H1 (cell line): ENCODE measurements around the gene MYO1D. TPM values are rescaled to one million over a fixed set of nuclear protein-coding genes. Genes with fewer than 3 reads are reported as not detected.

Source experiments
- CTCF ChIA-PET: fragments of 300-600 bp; sonication (Branson Sonifier 250); formaldehyde crosslinking; loops from one replicate; lab custom pipeline; 2021; ENCODE audit not compliant: partially characterized antibody; lab: Charles Lee
- POLR2A ChIA-PET: fragments of 300-600 bp; sonication (Branson Sonifier 250); formaldehyde crosslinking; loops from one replicate; lab custom pipeline; 2021; ENCODE audit warnings: inconsistent platforms; ENCODE audit not compliant: partially characterized antibody; lab: Charles Lee
- DNase-seq, 2 experiments: peaks; one replicate each; pipeline versions ENCODE4 v3.0.0 to v3.0.0-alpha.2; 2010 to 2022; ENCODE audit warnings: low spot score in 2 of 2, low read depth in 1 of 2, mixed read lengths in 1 of 2
- FAIRE-seq: peaks from 2 replicates; lab custom pipeline; 2011; peaks lifted over from hg19 to GRCh38; lab: Jason Lieb, UNC
- H2AFZ ChIP-seq: 2 replicates; pipeline ENCODE4 v1.8.1; 2012; ENCODE audit warnings: low read length, inconsistent platforms
- H2AK5ac ChIP-seq: 2 replicates; pipeline ENCODE4 v1.6.1; 2013; ENCODE audit warnings: low read depth, low read length
- H2BK120ac ChIP-seq: replicated peaks from 2 replicates; pipeline ENCODE3; 2013; ENCODE audit warnings: low read depth, low read length, inconsistent platforms
- H2BK12ac ChIP-seq: 2 replicates; pipeline ENCODE4 v1.6.1; 2013; ENCODE audit warnings: low read depth, low read length
- H2BK15ac ChIP-seq: 2 replicates; pipeline ENCODE4 v1.6.1; 2013; ENCODE audit warnings: low read length
- H2BK20ac ChIP-seq: 2 replicates; pipeline ENCODE4 v1.6.1; 2013; ENCODE audit warnings: low read length
- H2BK5ac ChIP-seq: 2 replicates; pipeline ENCODE4 v1.6.1; 2013; ENCODE audit warnings: low read depth, low read length
- H3K14ac ChIP-seq: 2 replicates; pipeline ENCODE4 v1.6.1; 2013; ENCODE audit warnings: inconsistent platforms; ENCODE audit not compliant: insufficient read length
- H3K18ac ChIP-seq: 2 replicates; pipeline ENCODE4 v1.6.1; 2013; ENCODE audit warnings: low read length; ENCODE audit errors: extremely low read depth
- H3K23ac ChIP-seq: 2 replicates; pipeline ENCODE4 v1.6.1; 2013; ENCODE audit warnings: inconsistent platforms; ENCODE audit not compliant: insufficient read length
- H3K23me2 ChIP-seq: 2 replicates; pipeline ENCODE4 v1.6.1; 2013; ENCODE audit warnings: low read depth, low read length
- H3K27ac ChIP-seq: 2 replicates; pipeline ENCODE4 v1.6.1; 2011; ENCODE audit warnings: low read depth, low read length, inconsistent platforms
- H3K27me3 ChIP-seq, 4 experiments: replicated peaks in 1 of 4; 1 replicate in 1 of 4; 2 replicates in 3 of 4; pipeline versions ENCODE4 v1.6.1 to v1.8.1; 2011 to 2013; ENCODE audit warnings: low read length in 3 of 4, mild to moderate bottlenecking in 3 of 4, inconsistent platforms in 2 of 4, mixed read lengths in 2 of 4, moderate library complexity in 1 of 4; ENCODE audit not compliant: control insufficient read depth in 3 of 4, insufficient read depth in 3 of 4; ENCODE audit errors: extremely low read depth in 1 of 4
- H3K36me3 ChIP-seq, 4 experiments: 2 replicates each; pipeline versions ENCODE4 v1.6.1 to v1.8.1; 2011 to 2013; ENCODE audit warnings: mild to moderate bottlenecking in 4 of 4, low read length in 3 of 4, moderate library complexity in 2 of 4, control low read depth in 1 of 4, inconsistent platforms in 1 of 4; ENCODE audit not compliant: insufficient read depth in 4 of 4, control insufficient read depth in 2 of 4
- H3K4ac ChIP-seq: replicated peaks from 2 replicates; pipeline ENCODE3; 2013; ENCODE audit warnings: low read length, low read depth, mixed read lengths, inconsistent platforms; ENCODE audit not compliant: insufficient read length
- H3K4me1 ChIP-seq, 4 experiments: replicated peaks in 1 of 4; 1 replicate in 1 of 4; 2 replicates in 3 of 4; pipeline versions ENCODE4 v1.6.1 to v1.8.1; 2011 to 2013; ENCODE audit warnings: low read length in 3 of 4, inconsistent platforms in 2 of 4, mixed read lengths in 1 of 4; ENCODE audit not compliant: insufficient read depth in 4 of 4, control insufficient read depth in 3 of 4
- H3K4me2 ChIP-seq, 2 experiments: 2 replicates each; pipeline versions ENCODE4 v1.6.1 to v1.8.1; 2011 to 2013; ENCODE audit warnings: low read depth in 2 of 2, low read length in 2 of 2, control low read depth in 1 of 2, inconsistent platforms in 1 of 2, mild to moderate bottlenecking in 1 of 2; ENCODE audit not compliant: insufficient read depth in 1 of 2
- H3K4me3 ChIP-seq, 4 experiments: fragments of 200-600, 300-600 bp in 1 of 4; sonication (generic), shearing (Covaris generic), sonication (Bioruptor Twin) in 1 of 4; 2 replicates each; pipeline versions ENCODE4 v1.5.1 to v1.8.1; 2011 to 2016; ENCODE audit warnings: low read length in 4 of 4, low read depth in 3 of 4, control low read depth in 2 of 4, inconsistent platforms in 2 of 4, mild to moderate bottlenecking in 2 of 4, mixed read lengths in 1 of 4, moderate library complexity in 1 of 4; ENCODE audit not compliant: insufficient read depth in 2 of 4; ENCODE audit errors: extremely low read depth in 1 of 4
- H3K56ac ChIP-seq: replicated peaks from 2 replicates; pipeline ENCODE3; 2013; ENCODE audit warnings: low read depth, mild to moderate bottlenecking, mixed read lengths, low read length, inconsistent platforms; ENCODE audit not compliant: insufficient read length
- H3K79me1 ChIP-seq: 2 replicates; pipeline ENCODE4 v1.6.1; 2013; ENCODE audit warnings: low read depth, low read length, control low read depth
- H3K79me2 ChIP-seq, 2 experiments: 2 replicates each; pipeline versions ENCODE4 v1.6.1 to v1.8.1; 2012 to 2013; ENCODE audit warnings: low read length in 2 of 2, mild to moderate bottlenecking in 2 of 2, inconsistent platforms in 1 of 2; ENCODE audit not compliant: insufficient read depth in 2 of 2, control insufficient read depth in 1 of 2
- H3K9ac ChIP-seq, 4 experiments: replicated peaks in 1 of 4; 1 replicate in 1 of 4; 2 replicates in 3 of 4; pipeline versions ENCODE4 v1.6.1 to v1.8.1; 2011 to 2013; ENCODE audit warnings: low read depth in 3 of 4, low read length in 3 of 4, control low read depth in 2 of 4, mild to moderate bottlenecking in 2 of 4, moderate library complexity in 2 of 4, inconsistent platforms in 1 of 4; ENCODE audit errors: extremely low read depth in 1 of 4
- H3K9me3 ChIP-seq, 2 experiments: 2 replicates each; pipeline versions ENCODE4 v1.6.1 to v1.8.1; 2012 to 2013; ENCODE audit warnings: mild to moderate bottlenecking in 2 of 2, moderate library complexity in 2 of 2, control low read depth in 1 of 2, inconsistent platforms in 1 of 2, low read depth in 1 of 2, low read length in 1 of 2, mixed read lengths in 1 of 2; ENCODE audit not compliant: insufficient read depth in 2 of 2
- H4K20me1 ChIP-seq, 2 experiments: replicated peaks in 1 of 2; 2 replicates each; pipeline versions ENCODE3 to v1.8.1; 2011 to 2013; ENCODE audit warnings: inconsistent platforms in 2 of 2, low read length in 2 of 2, mild to moderate bottlenecking in 1 of 2; ENCODE audit not compliant: insufficient read depth in 2 of 2, control insufficient read depth in 1 of 2
- H4K5ac ChIP-seq: 2 replicates; pipeline ENCODE4 v1.6.1; 2013; ENCODE audit warnings: low read length, low read depth, mixed read lengths, inconsistent platforms; ENCODE audit not compliant: insufficient read length
- H4K8ac ChIP-seq: 2 replicates; pipeline ENCODE4 v1.8.0; 2013; ENCODE audit warnings: mild to moderate bottlenecking, moderate library complexity, low read length, inconsistent platforms; ENCODE audit not compliant: insufficient read depth; ENCODE audit errors: extremely low read depth
- H4K91ac ChIP-seq: replicated peaks from 2 replicates; pipeline ENCODE3; 2013; ENCODE audit warnings: low read length, mixed read lengths, inconsistent platforms; ENCODE audit not compliant: insufficient read length
- CBX8 ChIP-seq: fragments of 300-800, 300-1000 bp; sonication (generic); IDR thresholded peaks from 2 replicates; pipeline ENCODE4 v1.7.1; 2016; ENCODE audit warnings: low read depth, low read length, borderline replicate concordance
- CHD2 ChIP-seq: IDR thresholded peaks from 2 replicates; pipeline ENCODE4 v1.6.1; 2012; ENCODE audit warnings: low read length, improper control_type of control experiment
- CTBP2 ChIP-seq: IDR thresholded peaks from 2 replicates; pipeline ENCODE4 v1.7.0; 2011; ENCODE audit warnings: borderline replicate concordance, mild to moderate bottlenecking, moderate library complexity, mixed read lengths, low read length; ENCODE audit not compliant: insufficient read depth, insufficient read length
- EP300 ChIP-seq, 2 experiments: IDR thresholded peaks; 1 replicate in 1 of 2; 2 replicates in 1 of 2; pipeline ENCODE4 v1.6.1; 2011 to 2012; ENCODE audit warnings: low read depth in 2 of 2, low read length in 2 of 2, mild to moderate bottlenecking in 2 of 2, borderline replicate concordance in 1 of 2, inconsistent platforms in 1 of 2, moderate library complexity in 1 of 2
- EZH2 ChIP-seq: fragments of 200-600 bp; sonication (generic); IDR thresholded peaks from 2 replicates; pipeline ENCODE4 v1.7.1; 2012; ENCODE audit warnings: low read depth, mild to moderate bottlenecking, moderate library complexity, low read length, inconsistent platforms; ENCODE audit not compliant: severe bottlenecking
- FOSL1 ChIP-seq: IDR thresholded peaks from 2 replicates; pipeline ENCODE4 v1.6.1; 2011; ENCODE audit warnings: mild to moderate bottlenecking, low read depth, low read length, moderate library complexity; ENCODE audit not compliant: insufficient read depth
- KDM4A ChIP-seq: IDR thresholded peaks from one replicate; pipeline ENCODE4 v1.7.1; 2012; ENCODE audit warnings: low read depth, mild to moderate bottlenecking, moderate library complexity, low read length, inconsistent platforms; ENCODE audit not compliant: severe bottlenecking
- MAX ChIP-seq: IDR thresholded peaks from 2 replicates; pipeline ENCODE4 v1.6.1; 2012; ENCODE audit warnings: inconsistent platforms
- NRF1 ChIP-seq: IDR thresholded peaks from 2 replicates; pipeline ENCODE4 v1.6.1; 2011; ENCODE audit warnings: mild to moderate bottlenecking, low read depth, low read length, improper control_type of control experiment
- RAD21 ChIP-seq, 2 experiments: IDR thresholded peaks in 1 of 2; conservative IDR thresholded peaks in 1 of 2; 2 replicates each; pipeline ENCODE4 v1.6.1; 2011; ENCODE audit warnings: low read depth in 2 of 2, low read length in 2 of 2, improper control_type of control experiment in 1 of 2, inconsistent platforms in 1 of 2, mild to moderate bottlenecking in 1 of 2, moderate library complexity in 1 of 2
- TEAD4 ChIP-seq: IDR thresholded peaks from 2 replicates; pipeline ENCODE4 v1.6.1; 2012; ENCODE audit warnings: low read depth, low read length, inconsistent platforms, mixed read lengths
- WGBS, 2 experiments: shearing (Covaris generic) in 1 of 2; methylation state at CpG; one replicate each; pipeline versions ENCODE4 v1.1.6 to v1.1.7; 2013 to 2015; ENCODE audit warnings: low lambda C conversion rate in 2 of 2, mixed read lengths in 2 of 2, inconsistent platforms in 1 of 2, low coverage in 1 of 2, missing lambda C conversion rate in 1 of 2; ENCODE audit not compliant: insufficient replicate concordance in 2 of 2, insufficient coverage in 1 of 2, insufficient read length in 1 of 2; ENCODE audit errors: extremely low coverage in 1 of 2, missing lambda C conversion rate in 1 of 2; 5-methylcytosine and 5-hydroxymethylcytosine counted together
- polyA plus RNA-seq, 7 experiments: library from polyadenylated mRNA; depleted of rRNA in 3 of 7; stranded (reverse) in 5 of 7; unstranded in 2 of 7; fragments of >200 nt in 5 of 7; fragments of 200-250 nt in 2 of 7; gene quantifications; 1 replicate in 5 of 7; 2 replicates in 1 of 7; 4 replicates in 1 of 7; pipeline versions ENCODE4 v1.2.1 to v1.2.3, GENCODE V29; 2011 to 2013; ENCODE audit warnings: missing spikeins in 2 of 7, mixed read lengths in 2 of 7
- total RNA-seq: library from RNA; stranded (reverse); fragmentation: NEBNext Ultra II Directional; extraction: Animal tissue kit (Norgen Biotek cat#: 25700); gene quantifications from 2 replicates; pipeline ENCODE4 v1.2.1, GENCODE V29; 2021

Gene MYO1D
- total and polyA plus RNA-seq, 2 of the 8 experiments (the other 6 are each of a cell fraction or from before 2014, with no cell fraction given): 6.5 to 25.4 TPM

GRCh38 chr17:32627239-32627996 is 249.5 kb downstream of the MYO1D start:
- Histone ChIP-seq H3K27me3 (peaks cover 0 to 2% (median 0%) of the 10 kb centered on the region in 4 experiments; a peak in 1 of 7 replicates), H3K79me2 (no peaks in the 10 kb centered on the region), H4K5ac (no peak overlapping the region), H4K91ac (no peak overlapping the region), H3K4me1 (peaks cover 0 to 3% (median 1%) of the 10 kb centered on the region in 4 experiments; a peak in 2 of 7 replicates), H3K4me2 (peak overlapping the region; percentile 6 to 56; a peak in 3 of 4 replicates), H3K18ac (no peak overlapping the region), H3K36me3 (no peaks in the 10 kb centered on the region), H3K79me1 (no peaks in the 10 kb centered on the region), H3K9me3 (no peaks in the 10 kb centered on the region), H3K27ac (no peak overlapping the region), H2BK12ac (no peak overlapping the region), H2BK20ac (no peak overlapping the region), H3K56ac (no peak overlapping the region), H2BK120ac (no peak overlapping the region), H2BK15ac (no peak overlapping the region), H4K8ac (no peak overlapping the region), H2AK5ac (no peak overlapping the region), H3K23ac (no peak overlapping the region), H2BK5ac (no peak overlapping the region), H3K4me3 (no peak overlapping the region; a peak in 1 of 8 replicates), H3K14ac (no peak overlapping the region), H4K20me1 (no peaks in the 10 kb centered on the region), H3K9ac (no peak overlapping the region), H3K23me2 (no peaks in the 10 kb centered on the region), H2AFZ (peak overlapping the region; percentile 65; the same call in 1 of the 2 replicates), H3K4ac (no peak overlapping the region)
- peak; percentile 41 to 58 for DNase-seq
- CTCF ChIA-PET: interaction anchor here (1.2 to 2.0 kb wide), 3 partner anchors 32 to 143 kb away, joined by 5 to 6 read pairs (median 5); no protein-coding TSS in a partner anchor
- WGBS, 2 experiments: 29% methylated on average over 15 of the region's 15 CpGs; no CpG with 5 or more reads in 1 of the 2 experiments
- FAIRE-seq: peak; percentile 86
- POLR2A ChIA-PET: no interaction called here
- peak; percentile 67 for TF ChIP-seq CHD2
- no peak for TF ChIP-seq TEAD4
- TF ChIP-seq EP300 (IDR thresholded peaks at IDR 0.05; ENCODE audit: borderline replicate concordance in 1 of 2, low read depth in 2 of 2, low read length in 2 of 2): no peak
- TF ChIP-seq NRF1: no peak
- TF ChIP-seq RAD21 (IDR thresholded peaks at IDR 0.05 in 1 of 2, conservative IDR thresholded peaks at IDR 0.05 in 1 of 2; ENCODE audit: low read depth in 2 of 2, low read length in 2 of 2): peak; percentile 29 to 31; a peak in 3 of 4 replicates
- TF ChIP-seq FOSL1: no peak
- no peak for TF ChIP-seq KDM4A
- no peak for TF ChIP-seq CBX8
- peak; percentile 56; the same call in 1 of the 2 replicates for TF ChIP-seq MAX
- no peak for TF ChIP-seq CTBP2
- TF ChIP-seq EZH2: no peak
